ENCODE results near the gene GPR137B.
"Not testable (repeated sequence)": the region's sequence is repeated elsewhere in the genome, so short reads cannot be mapped to it uniquely, and the experiment has no call there.

The GPR137B gene

GRCh38 chr1:236147068-236147467, 4.7 kb downstream of the GPR137B start:
- no peak for DNase-seq

- DNase-seq = no peak
Measured at GRCh38 chr1:236147521-236148469, 5.5 kb downstream of the GPR137B start.

- no peak for DNase-seq
Measured at GRCh38 chr1:236148470-236148845, 6.1 kb downstream of the GPR137B start.

GRCh38 chr1:236149003-236149595, 6.8 kb downstream of the GPR137B start:
- DNase-seq = no peak

GRCh38 chr1:236149696-236150228, 7.4 kb downstream of the GPR137B start:
- DNase-seq = no peak

GRCh38 chr1:236150311-236150955, 8.1 kb downstream of the GPR137B start:
- no peak for DNase-seq

- no peak for DNase-seq
Measured at GRCh38 chr1:236150986-236151385, 8.6 kb downstream of the GPR137B start.

GRCh38 chr1:236151739-236152424, 9.5 kb downstream of the GPR137B start:
- DNase-seq = no peak

- no peak for DNase-seq
Measured at GRCh38 chr1:236154126-236154525, 11.8 kb downstream of the GPR137B start.

GRCh38 chr1:236154671-236155398, 12.5 kb downstream of the GPR137B start:
- no peak for DNase-seq

- no peak for DNase-seq
Measured at GRCh38 chr1:236155399-236155767, 13.0 kb downstream of the GPR137B start.

- no peak for DNase-seq
Measured at GRCh38 chr1:236155841-236156503, 13.6 kb downstream of the GPR137B start.

GRCh38 chr1:236156512-236157208, 14.3 kb downstream of the GPR137B start:
- no peak for DNase-seq

- DNase-seq = not testable (repeated sequence)
Measured at GRCh38 chr1:236158072-236158471, 15.7 kb downstream of the GPR137B start.

GRCh38 chr1:236158719-236159118, 16.4 kb downstream of the GPR137B start:
- no peak for DNase-seq

GRCh38 chr1:236159704-236160539, 17.6 kb downstream of the GPR137B start:
- DNase-seq = no peak

- DNase-seq = no peak
Measured at GRCh38 chr1:236160540-236161127, 18.3 kb downstream of the GPR137B start.

GRCh38 chr1:236161230-236161629, 18.9 kb downstream of the GPR137B start:
- DNase-seq = no peak

- not testable (repeated sequence) for DNase-seq
Measured at GRCh38 chr1:236161755-236162154, 19.4 kb downstream of the GPR137B start.
